ENCODE measurements around the gene AK3.
"Not testable (repeated sequence)": the region's sequence is repeated elsewhere in the genome, so short reads cannot be mapped to it uniquely, and the experiment has no call there.

Gene AK3

DNA sequence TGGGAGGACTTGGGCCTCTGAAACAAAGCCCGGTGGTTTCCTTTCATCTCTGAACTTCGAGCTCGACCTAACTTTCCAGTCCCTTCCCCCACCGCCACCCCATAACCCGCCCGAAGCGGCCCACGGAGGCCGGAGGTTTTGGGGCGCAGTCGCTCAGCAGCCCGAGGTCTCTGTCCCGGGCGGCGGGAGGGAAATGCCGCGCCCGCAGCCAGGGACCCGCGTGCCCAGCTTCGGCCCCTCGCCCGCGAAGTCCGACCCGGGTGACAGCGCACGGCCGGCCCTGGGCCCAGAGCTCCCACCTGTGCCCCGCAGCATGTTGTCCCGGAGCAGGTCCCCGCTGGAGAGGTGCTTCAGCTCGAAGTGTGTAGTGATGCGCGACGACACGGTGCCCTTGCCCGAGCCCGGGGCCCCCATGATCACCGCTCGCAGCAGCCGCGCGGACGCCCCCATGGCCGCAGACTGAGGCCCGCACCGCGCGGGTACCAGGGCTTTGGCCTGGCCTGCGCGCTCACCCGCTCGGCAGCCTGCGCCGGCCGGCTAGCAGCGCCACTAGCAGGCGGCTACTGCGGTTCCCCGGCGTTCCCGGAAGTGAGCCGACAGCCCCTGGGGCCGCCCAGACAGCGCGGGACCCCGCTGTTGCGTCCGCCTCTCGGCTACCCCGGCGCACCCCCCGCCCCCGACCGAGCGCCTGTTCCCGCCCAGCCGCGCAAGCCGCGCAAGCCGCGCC is at the start of gene AK3:
Gene AK3 (minus strand): TSS at position 565 of the 727 bp plus-strand sequence. CDS start 115 bp downstream, at position 450.
- peak within 1 kb of the TSS; percentile 78 for H3K4me3 ChIP-seq (ENCODE audit: low read depth, low read length)
- DNase-seq (ENCODE audit: low read depth), result no peak
- TF ChIP-seq, protein P1, sequence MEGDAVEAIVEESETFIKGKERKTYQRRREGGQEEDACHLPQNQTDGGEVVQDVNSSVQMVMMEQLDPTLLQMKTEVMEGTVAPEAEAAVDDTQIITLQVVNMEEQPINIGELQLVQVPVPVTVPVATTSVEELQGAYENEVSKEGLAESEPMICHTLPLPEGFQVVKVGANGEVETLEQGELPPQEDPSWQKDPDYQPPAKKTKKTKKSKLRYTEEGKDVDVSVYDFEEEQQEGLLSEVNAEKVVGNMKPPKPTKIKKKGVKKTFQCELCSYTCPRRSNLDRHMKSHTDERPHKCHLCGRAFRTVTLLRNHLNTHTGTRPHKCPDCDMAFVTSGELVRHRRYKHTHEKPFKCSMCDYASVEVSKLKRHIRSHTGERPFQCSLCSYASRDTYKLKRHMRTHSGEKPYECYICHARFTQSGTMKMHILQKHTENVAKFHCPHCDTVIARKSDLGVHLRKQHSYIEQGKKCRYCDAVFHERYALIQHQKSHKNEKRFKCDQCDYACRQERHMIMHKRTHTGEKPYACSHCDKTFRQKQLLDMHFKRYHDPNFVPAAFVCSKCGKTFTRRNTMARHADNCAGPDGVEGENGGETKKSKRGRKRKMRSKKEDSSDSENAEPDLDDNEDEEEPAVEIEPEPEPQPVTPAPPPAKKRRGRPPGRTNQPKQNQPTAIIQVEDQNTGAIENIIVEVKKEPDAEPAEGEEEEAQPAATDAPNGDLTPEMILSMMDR (IDR thresholded peaks at IDR 0.05; ENCODE audit: control insufficient read depth, extremely low read depth, insufficient read depth), result peak; percentile 57

DNA sequence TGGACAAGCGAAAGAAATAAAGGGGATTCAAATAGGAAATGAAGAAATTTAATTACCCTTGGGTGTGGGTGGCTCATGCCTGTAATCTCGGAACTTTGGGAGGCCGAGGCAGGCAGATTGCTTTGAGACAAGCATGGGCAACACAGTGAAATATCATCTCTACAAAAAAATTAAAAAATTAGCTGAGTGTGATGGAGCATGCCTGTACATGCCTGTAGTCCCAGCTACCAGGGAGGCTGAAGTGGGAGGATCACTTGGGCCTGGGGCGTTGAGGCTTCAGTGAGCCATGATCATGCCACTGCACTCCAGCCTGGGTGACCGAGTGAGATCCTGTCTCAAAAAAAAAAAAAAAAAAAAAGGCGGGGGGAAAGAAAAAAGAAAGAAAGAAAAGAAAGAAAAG is 47.7 kb upstream of the AK3 start:
- H3K4me3 ChIP-seq (ENCODE audit: low read depth, low read length), result no peak overlapping the region
- TF ChIP-seq, protein P1 (IDR thresholded peaks at IDR 0.05; ENCODE audit: control insufficient read depth, extremely low read depth, insufficient read depth), result no peak
- DNase-seq (ENCODE audit: low read depth), result no peak

GRCh38 chr9:4787876-4788275 is 46.9 kb upstream of the AK3 start:
- H3K4me3 ChIP-seq (ENCODE audit: low read depth, low read length), result no peak overlapping the region
- TF ChIP-seq, protein P1 (IDR thresholded peaks at IDR 0.05; ENCODE audit: control insufficient read depth, extremely low read depth, insufficient read depth), result no peak
- DNase-seq (ENCODE audit: low read depth), result no peak

GRCh38 chr9:4786599-4786998 is 45.6 kb upstream of the AK3 start:
- TF ChIP-seq, protein P1 (IDR thresholded peaks at IDR 0.05; ENCODE audit: control insufficient read depth, extremely low read depth, insufficient read depth), result no peak
- DNase-seq (ENCODE audit: low read depth), result no peak
- H3K4me3 ChIP-seq (ENCODE audit: low read depth, low read length), result no peak overlapping the region

- H3K4me3 ChIP-seq (ENCODE audit: low read depth, low read length), result no peak overlapping the region
- TF ChIP-seq, protein P1 (IDR thresholded peaks at IDR 0.05; ENCODE audit: control insufficient read depth, extremely low read depth, insufficient read depth), result no peak
- no peak for DNase-seq (ENCODE audit: low read depth)
Observed at GRCh38 chr9:4784403-4784802, 43.4 kb upstream of the AK3 start.

DNA sequence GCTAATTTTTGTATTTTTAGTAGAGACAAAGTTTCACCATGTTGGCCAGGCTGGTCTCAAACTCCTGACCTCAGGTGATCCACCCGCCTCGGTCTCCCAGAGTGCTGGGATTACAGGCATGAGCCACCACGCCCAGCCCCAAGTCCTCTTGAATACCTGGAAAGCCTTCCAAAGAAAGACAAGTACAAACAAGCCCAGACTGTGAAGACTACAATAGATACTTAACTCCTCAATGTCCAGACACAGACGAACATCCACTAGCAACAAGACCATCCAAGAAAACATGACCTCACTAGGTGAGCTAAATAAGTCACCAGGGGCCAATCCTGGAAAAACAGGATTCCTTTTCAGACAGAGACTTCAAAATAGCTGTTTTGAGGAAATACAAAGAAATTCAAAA is 42.2 kb upstream of the AK3 start:
- not testable (repeated sequence) for DNase-seq (ENCODE audit: low read depth)

GRCh38 chr9:4781408-4781807 is 40.4 kb upstream of the AK3 start:
- TF ChIP-seq, protein P1 (IDR thresholded peaks at IDR 0.05; ENCODE audit: control insufficient read depth, extremely low read depth, insufficient read depth), result no peak
- DNase-seq (ENCODE audit: low read depth), result no peak
- H3K4me3 ChIP-seq (ENCODE audit: low read depth, low read length), result no peak overlapping the region

More for the DNA sequence above, 42.2 kb upstream of the AK3 start:
- H3K4me3 ChIP-seq (ENCODE audit: low read depth, low read length), result not testable (repeated sequence)

Measured in LNCaP clone FGC (cell line).